Measurements from ENCODE around the gene ITPR1. TPM values are rescaled to one million over a fixed set of nuclear protein-coding genes. Genes with fewer than 3 reads are reported as not detected.

Gene ITPR1
- total RNA-seq, 2 donors from 2014 or later: 7.0 to 18.2 TPM

DNA sequence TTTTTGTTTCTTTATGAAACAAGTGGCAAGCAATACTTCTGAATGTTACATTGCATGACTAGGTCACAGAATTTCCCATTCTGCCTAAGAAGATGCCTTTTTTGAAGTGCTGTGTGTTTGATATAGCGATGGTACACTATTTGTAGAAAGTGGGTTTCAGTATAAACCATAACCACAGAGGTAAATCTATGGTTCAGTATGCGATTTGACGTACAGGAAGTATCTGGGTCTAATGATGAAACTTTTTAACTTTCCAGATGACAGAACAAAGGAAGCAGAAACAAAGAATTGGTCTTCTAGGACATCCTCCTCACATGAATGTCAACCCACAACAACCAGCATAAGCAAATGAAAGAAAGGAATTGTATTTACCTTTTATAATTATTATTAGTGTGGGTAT, 352.7 kb downstream of the ITPR1 start:
- Histone ChIP-seq H3K9ac (ENCODE audit: low read depth in 2 of 2, low read length in 2 of 2) (no peak overlapping the region), H3K9me3 (no peaks in the 10 kb centered on the region), H3K4me1 (no peaks in the 10 kb centered on the region), H3K27me3 (no peaks in the 10 kb centered on the region), H3K27ac (no peak overlapping the region), H3K36me3 (no peaks in the 10 kb centered on the region), H3K4me3 (no peak overlapping the region)
- no peak for DNase-seq
- intact Hi-C loops (cut with DNase I): no loop called here
- TF ChIP-seq, protein P1, sequence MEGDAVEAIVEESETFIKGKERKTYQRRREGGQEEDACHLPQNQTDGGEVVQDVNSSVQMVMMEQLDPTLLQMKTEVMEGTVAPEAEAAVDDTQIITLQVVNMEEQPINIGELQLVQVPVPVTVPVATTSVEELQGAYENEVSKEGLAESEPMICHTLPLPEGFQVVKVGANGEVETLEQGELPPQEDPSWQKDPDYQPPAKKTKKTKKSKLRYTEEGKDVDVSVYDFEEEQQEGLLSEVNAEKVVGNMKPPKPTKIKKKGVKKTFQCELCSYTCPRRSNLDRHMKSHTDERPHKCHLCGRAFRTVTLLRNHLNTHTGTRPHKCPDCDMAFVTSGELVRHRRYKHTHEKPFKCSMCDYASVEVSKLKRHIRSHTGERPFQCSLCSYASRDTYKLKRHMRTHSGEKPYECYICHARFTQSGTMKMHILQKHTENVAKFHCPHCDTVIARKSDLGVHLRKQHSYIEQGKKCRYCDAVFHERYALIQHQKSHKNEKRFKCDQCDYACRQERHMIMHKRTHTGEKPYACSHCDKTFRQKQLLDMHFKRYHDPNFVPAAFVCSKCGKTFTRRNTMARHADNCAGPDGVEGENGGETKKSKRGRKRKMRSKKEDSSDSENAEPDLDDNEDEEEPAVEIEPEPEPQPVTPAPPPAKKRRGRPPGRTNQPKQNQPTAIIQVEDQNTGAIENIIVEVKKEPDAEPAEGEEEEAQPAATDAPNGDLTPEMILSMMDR (IDR thresholded peaks at IDR 0.05): no peak

DNA sequence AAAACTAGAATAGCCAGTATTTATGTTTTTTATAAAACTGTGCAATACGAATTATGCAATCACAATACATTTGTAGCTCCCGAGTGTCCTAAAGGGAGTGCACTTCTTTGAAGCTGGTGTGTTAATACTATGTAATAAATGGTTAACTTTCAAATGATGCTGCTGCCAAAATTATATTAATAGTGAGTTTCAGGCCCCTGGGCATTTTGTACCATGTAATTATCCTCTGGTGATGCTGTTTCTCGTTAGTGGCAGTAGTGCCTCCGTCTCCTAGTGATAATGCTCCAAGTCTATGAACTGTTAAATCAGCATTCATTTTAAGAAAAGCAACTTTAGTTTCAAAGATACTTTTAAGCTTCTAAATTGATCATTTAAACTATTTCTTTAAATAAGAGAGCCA, 353.4 kb downstream of the ITPR1 start:
- Histone ChIP-seq H3K9me3 (no peaks in the 10 kb centered on the region), H3K27ac (no peak overlapping the region), H3K4me3 (no peak overlapping the region), H3K36me3 (no peaks in the 10 kb centered on the region), H3K4me1 (no peaks in the 10 kb centered on the region), H3K9ac (ENCODE audit: low read depth in 2 of 2, low read length in 2 of 2) (no peak overlapping the region), H3K27me3 (no peaks in the 10 kb centered on the region)
- no peak for DNase-seq
- TF ChIP-seq, protein P1 (IDR thresholded peaks at IDR 0.05): no peak
- intact Hi-C loops (cut with DNase I): no loop called here

DNA sequence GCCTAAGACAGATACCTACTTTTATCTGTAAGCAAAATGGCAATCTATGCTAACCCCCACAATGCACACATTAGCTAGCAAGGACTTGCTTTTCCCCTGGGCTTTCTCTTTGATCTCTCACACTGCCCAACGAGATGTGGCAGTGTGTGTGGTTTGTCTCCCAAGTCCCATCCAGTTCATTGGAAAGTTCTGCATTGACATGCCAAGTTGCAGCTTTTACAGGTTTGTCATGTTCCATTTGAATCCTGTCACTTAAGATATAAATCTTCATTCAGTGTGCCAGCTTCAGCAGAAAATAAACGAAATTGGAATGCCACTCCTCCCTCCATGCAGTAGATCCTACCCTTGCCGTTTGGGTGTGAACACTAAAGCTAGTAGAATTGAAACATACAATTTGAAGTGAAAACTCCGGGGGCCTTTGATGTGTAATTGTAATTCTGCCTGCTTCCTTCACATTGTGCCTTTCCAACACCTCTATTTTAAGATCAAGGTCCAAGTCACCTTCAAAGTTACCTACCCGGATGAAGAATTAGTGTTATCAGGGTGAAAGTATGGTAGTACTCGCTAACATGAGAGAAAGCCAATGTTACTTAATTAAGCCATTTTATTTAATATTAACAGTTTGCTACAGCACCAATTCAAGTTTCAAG, 355.2 kb downstream of the ITPR1 start:
- H3K4me3 ChIP-seq: no peak overlapping the region
- no peaks in the 10 kb centered on the region for H3K9me3 ChIP-seq
- no peaks in the 10 kb centered on the region for H3K27me3 ChIP-seq
- no peak overlapping the region for H3K9ac ChIP-seq (ENCODE audit: low read depth in 2 of 2, low read length in 2 of 2)
- DNase-seq: no peak
- TF ChIP-seq, protein P1 (IDR thresholded peaks at IDR 0.05): no peak
- intact Hi-C loops (cut with DNase I): no loop called here
- H3K4me1 ChIP-seq: no peaks in the 10 kb centered on the region
- no peaks in the 10 kb centered on the region for H3K36me3 ChIP-seq
- H3K27ac ChIP-seq: no peak overlapping the region

DNA sequence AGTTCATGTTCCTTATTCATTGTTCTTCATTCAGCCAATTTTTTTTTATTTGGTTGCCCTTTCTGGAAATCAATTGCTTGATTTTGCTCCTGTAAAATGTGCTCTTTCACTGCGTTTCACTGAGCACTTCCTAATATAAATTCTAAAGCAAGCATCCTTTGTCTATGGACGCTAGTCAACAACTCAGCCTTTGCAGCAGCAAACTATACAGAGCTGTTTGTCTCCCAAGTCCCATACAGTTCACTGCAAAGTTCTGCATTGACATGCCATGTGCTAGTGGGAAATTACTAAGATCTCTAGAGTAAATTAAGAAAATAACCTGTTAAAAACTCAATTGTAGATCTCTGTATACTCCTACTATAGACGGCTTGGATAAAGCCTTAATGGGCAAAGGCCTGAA, 356.0 kb downstream of the ITPR1 start:
- Histone ChIP-seq H3K4me1 (no peaks in the 10 kb centered on the region), H3K9ac (ENCODE audit: low read depth in 2 of 2, low read length in 2 of 2) (no peak overlapping the region), H3K4me3 (no peak overlapping the region), H3K9me3 (no peaks in the 10 kb centered on the region), H3K27ac (no peak overlapping the region), H3K36me3 (no peaks in the 10 kb centered on the region), H3K27me3 (no peaks in the 10 kb centered on the region)
- intact Hi-C loops (cut with DNase I): no loop called here
- no peak for DNase-seq
- TF ChIP-seq, protein P1 (IDR thresholded peaks at IDR 0.05): no peak

DNA sequence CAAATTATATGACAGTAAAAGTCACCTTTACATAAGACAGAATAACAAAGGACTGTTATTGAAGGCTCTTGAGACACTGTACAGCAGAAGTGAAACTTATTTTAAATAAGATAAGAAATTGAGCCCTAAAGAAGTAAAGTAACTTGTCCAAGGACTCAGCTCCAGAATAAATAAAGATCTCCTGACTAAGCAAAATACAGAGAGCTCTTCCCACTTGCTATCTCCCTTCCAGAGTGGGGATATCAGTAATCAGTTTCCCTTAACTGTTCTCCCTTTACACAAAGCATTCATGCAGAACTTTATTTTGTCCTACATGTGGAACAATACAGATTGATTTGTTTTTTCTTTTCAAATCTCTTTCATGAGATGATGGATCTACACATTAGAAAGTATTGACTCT, 356.6 kb downstream of the ITPR1 start:
- H3K9me3 ChIP-seq: no peaks in the 10 kb centered on the region
- H3K27me3 ChIP-seq: no peaks in the 10 kb centered on the region
- no peaks in the 10 kb centered on the region for H3K4me1 ChIP-seq
- H3K36me3 ChIP-seq: no peaks in the 10 kb centered on the region
- H3K9ac ChIP-seq (ENCODE audit: low read depth in 2 of 2, low read length in 2 of 2): no peak overlapping the region
- H3K4me3 ChIP-seq: no peak overlapping the region
- intact Hi-C loops (cut with DNase I): no loop called here
- TF ChIP-seq, protein P1 (IDR thresholded peaks at IDR 0.05): no peak
- H3K27ac ChIP-seq: no peak overlapping the region
- DNase-seq: no peak
